Myometrial cell (primary cell): Measurements from ENCODE around the gene SNRK. TPM values are rescaled to one million over a fixed set of nuclear protein-coding genes. Genes with fewer than 3 reads are reported as not detected.

Source experiments
- total RNA-seq: library from RNA; depleted of rRNA; stranded (reverse); fragments of >200 nt; gene quantifications from 2 replicates; pipeline ENCODE4 v1.2.3, GENCODE V29; 2015

The SNRK gene, protein sequence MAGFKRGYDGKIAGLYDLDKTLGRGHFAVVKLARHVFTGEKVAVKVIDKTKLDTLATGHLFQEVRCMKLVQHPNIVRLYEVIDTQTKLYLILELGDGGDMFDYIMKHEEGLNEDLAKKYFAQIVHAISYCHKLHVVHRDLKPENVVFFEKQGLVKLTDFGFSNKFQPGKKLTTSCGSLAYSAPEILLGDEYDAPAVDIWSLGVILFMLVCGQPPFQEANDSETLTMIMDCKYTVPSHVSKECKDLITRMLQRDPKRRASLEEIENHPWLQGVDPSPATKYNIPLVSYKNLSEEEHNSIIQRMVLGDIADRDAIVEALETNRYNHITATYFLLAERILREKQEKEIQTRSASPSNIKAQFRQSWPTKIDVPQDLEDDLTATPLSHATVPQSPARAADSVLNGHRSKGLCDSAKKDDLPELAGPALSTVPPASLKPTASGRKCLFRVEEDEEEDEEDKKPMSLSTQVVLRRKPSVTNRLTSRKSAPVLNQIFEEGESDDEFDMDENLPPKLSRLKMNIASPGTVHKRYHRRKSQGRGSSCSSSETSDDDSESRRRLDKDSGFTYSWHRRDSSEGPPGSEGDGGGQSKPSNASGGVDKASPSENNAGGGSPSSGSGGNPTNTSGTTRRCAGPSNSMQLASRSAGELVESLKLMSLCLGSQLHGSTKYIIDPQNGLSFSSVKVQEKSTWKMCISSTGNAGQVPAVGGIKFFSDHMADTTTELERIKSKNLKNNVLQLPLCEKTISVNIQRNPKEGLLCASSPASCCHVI
- 17.9 and 22.0 TPM in 2 replicates for total RNA-seq

DNA sequence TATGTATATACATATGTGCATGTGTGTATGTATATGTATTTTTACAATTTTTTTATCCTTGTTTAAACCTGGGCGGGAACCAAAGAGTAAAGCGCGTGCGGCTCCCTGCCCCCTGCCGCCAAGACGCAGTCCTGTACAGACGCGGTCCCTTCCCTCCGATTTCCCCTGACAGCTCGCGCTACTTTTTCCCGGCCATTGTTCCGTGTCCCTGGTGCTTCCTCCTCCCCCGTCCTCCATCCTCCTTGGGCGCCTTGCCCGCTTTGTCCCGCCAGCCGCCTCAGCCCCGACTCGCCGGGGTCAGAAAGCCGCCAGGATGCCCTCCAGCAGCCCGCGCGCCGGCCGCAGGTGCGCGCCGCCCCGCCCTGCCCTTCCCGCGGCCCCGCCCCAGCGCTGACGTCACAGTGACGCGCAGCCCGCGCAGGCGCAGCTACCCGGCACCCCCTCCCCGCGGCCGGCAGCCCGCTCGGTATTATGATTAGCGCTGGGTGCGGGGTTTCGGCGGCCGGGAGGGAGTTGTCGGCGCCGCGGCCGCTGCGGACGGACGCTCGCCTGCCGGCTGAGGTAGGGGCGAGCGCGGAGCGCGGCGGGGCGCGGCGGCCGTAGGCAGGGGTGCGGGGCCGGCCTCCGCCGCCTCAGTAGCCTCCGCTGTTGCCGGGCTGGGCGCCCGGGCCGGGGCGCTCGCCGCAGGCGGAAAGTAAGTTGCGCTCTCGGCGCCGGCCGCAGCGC is at the start of gene SNRK:
Gene SNRK, plus strand, starts transcription at position 426 of the 726 bp plus-strand sequence. CDS start 16,664 bp downstream, outside the sequence.

Other genes starting within 250 kb of the SNRK start
- gene POMGNT2, start 180.5 kb upstream of the SNRK start, total RNA-seq = 16.1 and 17.2 TPM in 2 replicates